Femur (tissue), 1 donor: ENCODE measurements around the gene AATK.
A peak's percentile ranks its signal among the peaks of the same experiment; 100 is the strongest.

ENCODE experiments used
- DNase-seq: peaks from one replicate; pipeline ENCODE4 v3.0.0-alpha.2; 2017

The AATK gene

GRCh38 chr17:81166033-81166492 lies at the start of gene AATK:
TSS of gene AATK (minus strand) at chr17:81166221. CDS start at chr17:81165992, 229 bp downstream.
- DNase-seq, result no peak

- DNase-seq, result no peak
Measured at GRCh38 chr17:81213978-81214377, 48.0 kb upstream of the AATK start.

GRCh38 chr17:81212365-81212764 lies 46.3 kb upstream of the AATK start:
- no peak for DNase-seq

GRCh38 chr17:81210868-81211267 lies 44.8 kb upstream of the AATK start:
- DNase-seq, result no peak

GRCh38 chr17:81210466-81210865 lies 44.4 kb upstream of the AATK start:
- no peak for DNase-seq

- no peak for DNase-seq
Measured at GRCh38 chr17:81209141-81209540, 43.1 kb upstream of the AATK start.

DNA sequence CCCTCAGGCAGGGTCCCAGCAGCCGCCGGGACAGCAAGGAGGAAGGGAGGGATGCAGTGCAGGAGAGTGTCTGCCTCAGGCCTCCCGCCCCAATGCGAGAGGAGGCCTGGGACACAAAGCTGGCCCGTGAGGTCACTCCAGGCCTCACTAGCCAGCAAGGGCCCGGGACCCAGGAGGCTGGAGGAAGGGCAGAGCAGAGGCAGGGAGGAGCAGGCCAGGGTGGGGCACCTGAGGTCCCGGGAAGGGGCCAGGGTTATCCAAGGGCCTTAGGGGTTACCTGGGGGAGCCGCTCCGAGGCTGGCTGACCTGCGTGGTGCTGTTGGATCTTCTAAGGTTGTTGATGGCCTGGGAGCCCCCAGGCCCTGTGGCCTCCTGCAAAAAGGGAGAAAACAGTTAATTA lies 42.6 kb upstream of the AATK start:
- no peak for DNase-seq

GRCh38 chr17:81207610-81208581 lies 41.9 kb upstream of the AATK start:
- DNase-seq, result no peak

DNA sequence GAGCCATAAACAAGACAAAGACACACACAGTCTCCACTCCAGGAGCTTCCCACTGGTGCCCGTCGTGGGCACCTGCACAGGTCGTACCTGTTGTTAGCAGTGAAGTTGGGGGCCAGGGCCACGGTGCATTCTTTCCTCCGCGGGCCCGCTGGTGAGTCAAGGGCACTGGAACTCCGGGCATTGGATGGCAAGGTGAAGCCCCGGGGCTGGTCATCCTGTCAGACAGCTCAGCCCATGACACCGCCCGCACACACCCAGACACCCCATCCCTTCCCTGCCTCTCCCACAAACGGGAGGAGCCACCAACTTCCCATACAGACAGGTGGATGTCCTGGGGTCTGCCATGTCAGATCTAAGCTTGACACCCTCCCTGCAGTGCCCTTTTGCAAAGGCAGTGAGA lies 40.6 kb upstream of the AATK start:
- DNase-seq, result no peak

DNA sequence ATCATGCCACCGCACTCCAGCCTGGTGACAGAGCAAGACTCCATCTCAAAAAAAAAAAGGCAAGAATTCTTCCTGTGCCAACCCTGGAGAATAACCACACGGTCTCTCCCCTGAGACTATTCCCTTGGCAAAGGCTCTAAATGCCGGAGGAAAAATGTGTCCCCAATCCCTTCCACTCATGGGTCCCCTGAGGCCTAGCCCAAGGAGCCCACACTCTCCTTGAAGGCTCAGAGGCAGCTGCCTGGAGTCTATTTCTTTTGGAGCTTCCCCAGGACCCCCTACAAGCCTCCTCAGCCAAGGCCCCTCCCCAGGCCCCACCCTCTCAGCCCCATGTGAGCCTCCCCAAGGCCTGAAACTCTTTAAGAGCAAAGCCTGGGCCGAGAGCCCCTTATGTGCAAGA lies 40.1 kb upstream of the AATK start:
- no peak for DNase-seq

- no peak for DNase-seq
Measured at GRCh38 chr17:81204578-81204977, 38.6 kb upstream of the AATK start.

GRCh38 chr17:81203136-81203535 lies 37.1 kb upstream of the AATK start:
- DNase-seq, result no peak

DNA sequence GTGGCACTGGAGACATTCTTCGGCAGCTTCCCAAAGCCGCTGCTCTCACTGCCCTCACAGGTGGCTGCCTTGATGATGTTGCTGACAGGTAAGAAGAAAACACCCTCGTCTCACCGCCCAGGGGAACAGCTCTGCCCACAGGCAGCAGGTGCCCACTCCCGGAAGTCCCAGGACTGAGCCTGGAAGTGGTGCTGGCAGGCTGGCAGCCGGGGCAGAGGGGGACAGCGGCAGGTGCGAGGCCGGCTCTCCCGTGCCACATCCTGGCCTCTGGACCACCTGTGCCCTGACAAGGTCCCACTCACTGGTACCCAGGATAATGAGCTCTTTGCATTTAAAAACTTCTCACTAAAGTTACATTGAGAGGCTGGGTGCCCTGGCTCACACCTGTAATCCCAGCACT lies 36.3 kb upstream of the AATK start:
- no peak for DNase-seq

GRCh38 chr17:81200695-81201580 lies 34.9 kb upstream of the AATK start:
- DNase-seq, result peak; percentile 59

DNA sequence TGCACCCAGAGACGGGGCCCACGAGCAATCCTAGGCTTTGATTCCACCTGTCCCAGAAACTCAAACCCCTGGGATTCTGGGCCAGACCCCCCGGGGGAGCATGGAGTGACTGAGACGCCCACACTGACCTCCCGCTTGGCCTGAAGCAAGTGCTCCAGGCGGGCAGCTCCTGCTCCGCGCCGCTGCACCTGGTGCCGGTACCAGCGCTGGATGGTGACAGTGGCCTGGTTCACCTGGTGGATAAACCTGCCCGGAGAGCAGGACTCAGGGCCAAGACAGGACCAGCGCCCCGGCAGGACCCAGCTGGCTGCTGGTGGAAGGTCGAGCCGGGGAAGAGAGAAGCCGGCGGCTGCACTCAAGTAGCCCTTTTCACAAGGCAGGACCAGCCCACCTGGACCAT lies 34.2 kb upstream of the AATK start:
- DNase-seq, result no peak

DNA sequence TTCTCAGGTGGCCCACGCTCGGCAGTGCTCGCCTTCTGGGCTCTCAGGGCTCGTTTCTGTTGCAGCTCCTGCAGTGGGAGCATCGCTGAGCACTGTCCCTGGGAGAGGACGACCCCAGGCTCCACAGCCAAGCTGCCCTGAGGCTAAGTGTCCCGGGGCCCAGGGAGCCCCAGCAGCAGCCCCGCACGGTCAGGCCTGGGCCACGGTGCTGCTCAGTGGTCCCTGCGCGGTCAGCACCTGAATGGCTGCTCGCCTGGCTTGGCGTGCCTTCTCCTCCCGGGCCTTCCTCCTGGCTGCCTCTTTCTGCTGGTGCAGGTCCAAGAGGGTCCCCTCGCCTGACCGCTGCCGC lies 33.4 kb upstream of the AATK start:
- DNase-seq, result no peak

DNA sequence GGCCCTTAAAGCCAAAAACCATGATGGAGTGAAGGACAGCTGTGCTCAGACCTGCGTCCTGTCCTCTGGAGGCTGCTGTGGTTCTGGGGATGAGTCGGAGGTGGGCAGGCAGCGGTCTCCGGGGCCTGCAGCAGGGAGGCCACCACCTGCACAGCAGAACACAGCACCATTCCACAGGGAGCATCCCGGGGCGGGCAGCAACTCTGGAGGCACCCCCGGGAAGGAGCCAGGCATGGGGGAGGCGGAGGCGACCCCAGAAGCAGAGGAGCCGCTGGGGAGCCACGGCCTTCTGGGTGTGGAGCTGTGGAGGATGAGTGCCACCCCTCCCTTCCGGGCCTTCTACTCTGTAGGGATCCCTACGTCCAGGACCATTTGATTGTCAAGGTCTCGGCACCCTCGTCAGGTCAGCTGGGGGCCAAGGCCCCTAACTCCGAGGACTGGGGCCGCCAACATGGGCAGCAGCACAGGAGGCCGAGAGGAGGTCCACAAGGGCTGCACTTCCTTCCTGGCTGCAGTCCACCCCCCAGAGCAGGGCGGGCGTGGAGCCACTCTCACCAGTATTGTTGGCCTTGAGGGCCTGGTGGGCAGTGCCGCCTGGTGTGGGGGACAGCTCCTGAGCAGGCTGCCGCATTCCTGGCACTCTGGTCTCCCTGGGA lies 32.9 kb upstream of the AATK start:
- no peak for DNase-seq

DNA sequence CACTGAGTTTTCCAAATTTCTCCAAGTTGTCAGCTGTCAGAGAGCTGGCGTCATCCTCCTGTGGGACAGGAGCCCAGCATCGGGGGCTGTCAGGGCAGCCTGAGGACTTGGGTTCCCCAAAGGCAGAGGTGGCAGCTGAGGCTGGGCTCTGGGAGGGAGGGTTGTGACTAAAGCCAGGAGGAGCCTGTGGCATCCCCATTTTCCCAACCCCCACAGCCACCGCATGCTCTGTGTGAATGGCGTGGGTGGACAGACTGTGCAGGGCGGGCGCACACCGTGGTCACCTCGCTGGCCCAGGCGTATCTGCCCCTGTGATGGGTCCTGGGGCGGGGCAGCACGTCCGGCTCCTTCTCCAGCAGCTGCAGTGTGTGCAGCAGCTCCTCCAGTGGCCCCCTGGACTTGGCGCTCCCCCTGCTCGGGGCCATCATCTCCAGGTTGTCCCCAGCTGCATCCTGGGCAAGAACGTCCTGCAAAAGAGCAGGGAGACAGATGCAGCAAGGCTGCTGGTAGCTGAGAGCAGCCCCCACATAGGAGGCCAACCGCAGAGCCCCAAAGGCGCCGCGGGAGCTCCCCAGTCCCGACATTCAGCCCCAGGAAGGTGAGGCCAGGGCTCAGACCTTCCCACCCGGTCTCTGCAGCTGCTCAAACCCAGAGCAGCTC lies 31.9 kb upstream of the AATK start:
- DNase-seq, result no peak

DNA sequence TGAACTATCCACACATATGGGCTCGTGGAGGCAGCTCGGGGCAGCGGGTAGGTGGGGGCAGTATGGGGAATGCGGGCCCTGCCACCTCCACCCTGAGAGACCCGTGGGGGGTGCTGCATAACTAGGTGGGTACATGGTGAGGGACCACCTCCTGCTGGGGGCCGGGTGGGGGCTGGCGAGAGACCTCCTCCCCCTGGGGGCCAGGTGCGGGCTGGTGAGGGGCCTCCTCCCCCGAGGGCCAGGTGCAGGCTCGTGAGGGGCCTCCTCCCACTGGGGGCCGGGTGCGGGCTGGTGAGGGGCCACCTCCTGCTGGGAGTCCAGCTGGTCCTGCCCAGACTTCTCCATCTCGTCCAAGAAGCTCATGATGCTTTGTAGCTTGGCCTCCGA lies 31.4 kb upstream of the AATK start:
- no peak for DNase-seq

GRCh38 chr17:81196505-81197408 lies 30.7 kb upstream of the AATK start:
- no peak for DNase-seq

DNA sequence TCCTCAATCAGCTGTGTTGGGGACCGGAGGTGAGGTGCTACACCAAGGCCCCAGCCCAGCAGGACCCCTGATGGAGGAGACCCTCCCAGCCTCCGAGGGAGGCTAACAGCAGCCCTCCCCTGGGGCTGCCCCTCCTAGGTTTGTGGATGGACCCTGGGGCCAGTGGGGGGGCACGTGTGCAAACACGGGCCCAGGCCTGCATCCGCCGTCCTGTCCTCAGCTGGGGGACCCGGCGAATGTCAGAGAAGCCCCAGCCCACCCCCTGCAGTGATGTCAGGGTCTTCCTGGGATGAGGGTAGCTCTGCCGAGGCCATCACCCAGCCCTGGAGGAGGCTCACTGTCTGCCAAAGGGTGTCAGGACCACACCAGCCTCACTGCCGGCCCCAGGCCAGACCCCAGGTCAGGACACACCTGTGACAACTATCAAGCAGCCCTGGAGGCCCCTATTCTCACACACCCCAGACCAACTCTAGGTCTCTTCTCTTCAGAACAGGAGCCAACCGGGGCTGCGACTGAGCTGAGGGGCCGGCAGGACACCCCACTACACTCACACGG lies 30.0 kb upstream of the AATK start:
- no peak for DNase-seq
